Activated CD4-positive, alpha-beta T cell treated with anti-CD3 and anti-CD28 coated beads, Interleukin-2, amount 10 ng/mL, durations not matched to agents 24 days and 14 days (primary cell): Measurements from ENCODE around the gene CDON. TPM values are rescaled to one million over a fixed set of nuclear protein-coding genes. Genes with fewer than 3 reads are reported as not detected.

ENCODE experiments used
- DNase-seq: peaks from one replicate; pipeline ENCODE4 v3.0.0; 2022
- H3K27ac Mint-ChIP-seq: one replicate; pipeline ENCODE4 v1.8.0; 2022; ENCODE audit warnings: mild to moderate bottlenecking, mixed read lengths
- H3K27me3 Mint-ChIP-seq: one replicate; pipeline ENCODE4 v1.8.0; 2022; ENCODE audit warnings: mixed read lengths
- H3K36me3 Mint-ChIP-seq: one replicate; pipeline ENCODE4 v1.8.0; 2022; ENCODE audit warnings: low read depth, mild to moderate bottlenecking, mixed read lengths
- H3K4me1 Mint-ChIP-seq: one replicate; pipeline ENCODE4 v1.8.0; 2021; ENCODE audit warnings: mixed read lengths
- H3K4me3 Mint-ChIP-seq: one replicate; pipeline ENCODE4 v1.8.0; 2022; ENCODE audit warnings: mild to moderate bottlenecking, moderate library complexity, mixed read lengths
- H3K9me3 Mint-ChIP-seq: one replicate; pipeline ENCODE4 v1.8.0; 2021; ENCODE audit warnings: mixed read lengths
- intact Hi-C: fragments of 100-400 bp; cut with micrococcal nuclease; formaldehyde crosslinking; loops from one replicate; pipeline ENCODE4 v1.15.1; 2023
- total RNA-seq: library from RNA; stranded (reverse); gene quantifications from 2 replicates; pipeline ENCODE4 v1.2.3, GENCODE V29; 2022

CDON gene
- total RNA-seq, 1 donor from 2014 or later = 1.9 TPM

DNA sequence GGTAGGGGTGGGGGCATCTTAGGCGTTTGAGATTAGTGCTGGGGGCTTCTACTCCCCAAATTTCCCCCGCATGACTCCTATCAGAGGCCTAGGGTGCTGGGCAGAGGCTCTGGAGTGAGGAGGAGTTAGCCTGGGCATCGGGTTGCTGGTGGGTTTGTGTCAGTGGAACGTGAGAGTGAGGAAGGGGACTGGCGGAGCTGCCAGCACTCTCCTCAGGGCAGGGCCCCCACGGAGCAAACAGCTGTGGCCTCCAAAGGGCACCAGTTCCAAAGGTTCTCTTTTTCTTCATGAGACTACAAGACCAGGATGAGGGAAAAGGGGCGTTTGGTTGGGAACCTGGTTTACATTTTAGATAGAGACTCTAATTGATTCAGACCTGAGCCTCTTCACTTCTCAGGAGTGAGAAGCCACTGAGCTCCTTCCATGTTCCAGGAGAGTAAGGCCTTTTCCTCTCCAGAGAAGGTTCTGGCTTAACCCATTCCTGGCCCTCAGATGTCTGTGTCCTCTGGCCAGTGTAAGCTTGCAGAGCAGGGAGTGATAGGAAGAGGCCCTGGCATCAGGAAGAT, 35.6 kb upstream of the CDON start:
- Mint-ChIP-seq H3K4me3 (no peak overlapping the region), H3K36me3 (no peaks in the 10 kb centered on the region), H3K9me3 (no peaks in the 10 kb centered on the region), H3K4me1 (no peaks in the 10 kb centered on the region), H3K27ac (no peak overlapping the region), H3K27me3 (no peaks in the 10 kb centered on the region)
- intact Hi-C loops = no loop called here
- no peak for DNase-seq

- no peak overlapping the region for H3K4me3 Mint-ChIP-seq
- no peaks in the 10 kb centered on the region for H3K36me3 Mint-ChIP-seq
- no peaks in the 10 kb centered on the region for H3K4me1 Mint-ChIP-seq
- DNase-seq = no peak
- intact Hi-C loops = no loop called here
- H3K9me3 Mint-ChIP-seq = no peaks in the 10 kb centered on the region
- no peak overlapping the region for H3K27ac Mint-ChIP-seq
- H3K27me3 Mint-ChIP-seq = no peaks in the 10 kb centered on the region
These were observed 33.1 kb upstream of the CDON start for GRCh38 chr11:126095745-126096144.

DNA sequence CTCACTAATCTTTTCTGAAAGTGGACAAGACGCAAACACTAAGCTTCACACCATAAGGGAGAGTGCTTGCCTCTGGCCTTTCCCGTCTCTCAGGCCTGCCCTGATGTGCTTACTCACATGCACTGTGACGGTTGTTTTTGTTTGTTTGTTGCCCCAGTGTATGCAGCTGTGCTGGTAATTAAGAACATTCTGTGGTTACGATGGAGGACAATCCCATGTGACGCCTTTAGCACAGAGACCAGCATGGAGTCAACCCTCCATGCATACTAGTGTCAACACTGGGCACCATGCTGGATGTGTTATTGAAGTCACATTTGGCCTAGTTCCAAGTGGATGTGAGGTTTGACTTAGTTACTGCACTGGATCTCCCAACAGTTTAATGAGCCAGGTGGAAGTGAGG, 27.8 kb upstream of the CDON start:
- no peak overlapping the region for H3K27ac Mint-ChIP-seq
- H3K9me3 Mint-ChIP-seq = no peaks in the 10 kb centered on the region
- no peak overlapping the region for H3K4me3 Mint-ChIP-seq
- intact Hi-C loops = no loop called here
- H3K27me3 Mint-ChIP-seq = no peaks in the 10 kb centered on the region
- no peaks in the 10 kb centered on the region for H3K36me3 Mint-ChIP-seq
- no peak for DNase-seq
- H3K4me1 Mint-ChIP-seq = no peaks in the 10 kb centered on the region

GRCh38 chr11:126088999-126089398, 26.3 kb upstream of the CDON start:
- Mint-ChIP-seq H3K27me3 (no peaks in the 10 kb centered on the region), H3K9me3 (no peaks in the 10 kb centered on the region), H3K27ac (no peak overlapping the region), H3K4me1 (peaks cover 7% of the 10 kb centered on the region), H3K36me3 (no peaks in the 10 kb centered on the region), H3K4me3 (no peak overlapping the region)
- intact Hi-C loops = no loop called here
- DNase-seq = no peak

DNA sequence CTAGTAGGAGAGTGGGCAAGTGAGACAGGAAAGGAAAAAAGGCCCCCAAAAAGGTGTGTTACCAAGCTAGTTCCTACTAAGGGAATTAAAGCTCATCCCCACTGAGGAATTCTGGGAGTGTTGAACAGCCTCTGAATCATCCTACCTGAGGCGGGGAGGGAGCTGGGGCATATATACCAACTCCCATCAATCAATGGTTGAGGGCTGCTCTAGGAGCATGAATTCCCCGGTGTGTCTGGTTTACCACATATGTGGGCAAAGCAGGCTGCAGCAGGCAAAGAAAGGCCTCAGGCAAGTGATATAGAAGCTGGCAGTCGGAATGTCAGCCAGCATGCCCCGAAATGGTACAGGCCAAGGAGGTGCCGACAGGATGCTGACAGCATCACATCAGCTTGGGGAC, 23.6 kb upstream of the CDON start:
- H3K4me1 Mint-ChIP-seq = peaks cover 17% of the 10 kb centered on the region
- no peak for DNase-seq
- no peaks in the 10 kb centered on the region for H3K9me3 Mint-ChIP-seq
- intact Hi-C loops = no loop called here
- no peak overlapping the region for H3K4me3 Mint-ChIP-seq
- no peaks in the 10 kb centered on the region for H3K36me3 Mint-ChIP-seq
- no peaks in the 10 kb centered on the region for H3K27me3 Mint-ChIP-seq
- H3K27ac Mint-ChIP-seq = no peak overlapping the region

GRCh38 chr11:126084608-126084912, 21.9 kb upstream of the CDON start:
- H3K4me1 Mint-ChIP-seq = peaks cover 17% of the 10 kb centered on the region
- H3K27ac Mint-ChIP-seq = peak overlapping the region; percentile 68
- H3K27me3 Mint-ChIP-seq = no peaks in the 10 kb centered on the region
- no peaks in the 10 kb centered on the region for H3K9me3 Mint-ChIP-seq
- H3K4me3 Mint-ChIP-seq = peak overlapping the region; percentile 70
- H3K36me3 Mint-ChIP-seq = no peaks in the 10 kb centered on the region
- intact Hi-C loops = no loop called here
- DNase-seq = peak; percentile 58

DNA sequence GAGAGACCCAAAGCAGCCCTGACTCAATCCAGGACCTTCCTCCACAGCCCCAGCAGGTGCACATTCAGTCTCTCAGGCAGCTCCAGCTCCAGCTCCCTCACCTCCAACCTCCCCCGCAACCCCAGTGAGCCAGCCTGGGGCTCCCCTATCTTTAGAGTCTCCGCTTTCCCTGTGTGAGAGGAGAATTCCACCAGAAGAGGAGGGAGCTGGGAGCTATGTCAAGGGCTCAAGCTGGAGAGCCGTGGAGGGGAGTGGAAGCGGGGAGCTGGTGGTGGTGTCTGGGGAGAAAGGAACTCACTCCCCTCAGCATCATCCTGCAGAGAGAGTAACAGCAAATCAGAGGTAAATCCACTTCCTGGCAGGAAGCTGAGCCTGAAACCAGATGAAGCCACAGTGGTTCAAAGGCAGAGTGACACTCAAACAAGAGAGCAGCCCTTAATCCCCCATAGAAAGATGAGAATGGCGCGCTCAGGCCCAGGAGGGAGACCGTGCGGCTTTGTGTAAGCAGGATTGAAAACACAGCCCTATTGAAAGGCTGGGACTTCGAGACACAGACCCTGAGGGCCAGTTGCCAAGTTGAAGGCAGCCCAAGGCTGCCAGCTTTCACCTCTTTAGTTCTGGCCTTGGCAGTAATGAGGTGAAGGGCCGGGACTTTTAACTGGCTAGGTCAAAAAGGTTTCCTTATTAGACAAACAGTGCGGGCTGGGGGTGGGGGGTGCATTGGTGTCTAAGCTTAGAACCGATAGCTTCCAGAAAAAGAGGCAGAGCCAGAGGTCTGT, 21.4 kb upstream of the CDON start:
- H3K4me1 Mint-ChIP-seq = peaks cover 17% of the 10 kb centered on the region
- peak overlapping the region; percentile 68 for H3K27ac Mint-ChIP-seq
- peak overlapping the region; percentile 70 for H3K4me3 Mint-ChIP-seq
- H3K36me3 Mint-ChIP-seq = no peaks in the 10 kb centered on the region
- no peaks in the 10 kb centered on the region for H3K9me3 Mint-ChIP-seq
- no peaks in the 10 kb centered on the region for H3K27me3 Mint-ChIP-seq
- intact Hi-C loops = no loop called here
- DNase-seq = peak; percentile 86

DNA sequence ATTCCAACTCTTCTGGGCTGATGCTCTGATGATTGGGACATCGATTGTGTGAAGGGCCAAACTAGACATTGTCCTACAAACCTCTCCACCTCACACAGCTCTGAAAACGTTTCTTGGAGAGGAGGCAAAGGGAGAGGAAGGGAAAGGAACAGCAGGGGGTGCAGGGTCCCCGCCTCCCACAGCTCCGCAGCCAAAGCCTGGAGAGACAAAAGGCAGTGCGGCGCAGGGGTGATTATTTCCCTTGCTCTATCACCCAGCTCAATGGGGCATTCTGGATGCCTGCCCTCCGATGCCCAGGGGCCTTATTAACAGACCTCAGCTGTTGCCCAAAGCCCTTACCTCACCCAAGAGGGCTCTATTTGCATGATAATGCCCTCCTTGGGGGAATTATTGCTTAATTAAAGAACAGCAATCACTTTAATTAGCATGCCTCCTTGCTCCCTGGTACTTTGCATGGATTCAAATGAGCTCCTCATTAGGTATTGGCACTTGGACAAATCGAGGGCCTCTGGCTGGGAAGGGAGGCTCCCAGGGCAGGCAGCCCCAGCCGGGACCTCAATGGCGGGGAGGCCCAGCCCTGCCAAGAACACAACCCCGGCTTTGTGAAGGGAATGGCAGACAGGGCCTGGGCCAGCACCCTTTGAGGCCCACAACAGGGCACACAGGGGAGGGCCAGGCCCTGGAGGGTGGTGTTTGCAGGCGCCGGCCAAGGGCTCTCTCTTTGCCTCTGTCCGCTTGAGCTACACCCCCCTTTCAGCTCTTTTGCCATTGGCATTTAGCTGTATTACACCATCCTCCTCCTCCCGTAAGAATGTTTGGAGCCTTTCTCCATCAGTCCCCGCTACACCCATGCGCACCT, 19.8 kb upstream of the CDON start:
- no peak overlapping the region for H3K27ac Mint-ChIP-seq
- no peaks in the 10 kb centered on the region for H3K9me3 Mint-ChIP-seq
- H3K36me3 Mint-ChIP-seq = no peaks in the 10 kb centered on the region
- peaks cover 17% of the 10 kb centered on the region for H3K4me1 Mint-ChIP-seq
- no peak overlapping the region for H3K4me3 Mint-ChIP-seq
- no peaks in the 10 kb centered on the region for H3K27me3 Mint-ChIP-seq
- intact Hi-C loops = no loop called here
- no peak for DNase-seq

GRCh38 chr11:126081915-126082250, 19.2 kb upstream of the CDON start:
- Mint-ChIP-seq H3K27me3 (peaks cover 2% of the 10 kb centered on the region), H3K36me3 (no peaks in the 10 kb centered on the region), H3K4me1 (peaks cover 17% of the 10 kb centered on the region), H3K27ac (no peak overlapping the region), H3K4me3 (no peak overlapping the region), H3K9me3 (no peaks in the 10 kb centered on the region)
- no peak for DNase-seq
- intact Hi-C loops = no loop called here

GRCh38 chr11:126080161-126080941, 17.7 kb upstream of the CDON start:
- Mint-ChIP-seq H3K27me3 (peaks cover 5% of the 10 kb centered on the region), H3K4me1 (peaks cover 17% of the 10 kb centered on the region), H3K36me3 (no peaks in the 10 kb centered on the region), H3K9me3 (no peaks in the 10 kb centered on the region), H3K4me3 (no peak overlapping the region), H3K27ac (no peak overlapping the region)
- intact Hi-C loops = no loop called here
- no peak for DNase-seq

GRCh38 chr11:126079621-126080124, 17.0 kb upstream of the CDON start:
- Mint-ChIP-seq H3K27me3 (peaks cover 9% of the 10 kb centered on the region), H3K4me1 (peaks cover 16% of the 10 kb centered on the region), H3K9me3 (no peaks in the 10 kb centered on the region), H3K27ac (no peak overlapping the region), H3K36me3 (no peaks in the 10 kb centered on the region), H3K4me3 (no peak overlapping the region)
- intact Hi-C loops = no loop called here
- no peak for DNase-seq

- intact Hi-C loops = no loop called here
- H3K27me3 Mint-ChIP-seq = peaks cover 18% of the 10 kb centered on the region
- H3K4me3 Mint-ChIP-seq = no peak overlapping the region
- H3K36me3 Mint-ChIP-seq = no peaks in the 10 kb centered on the region
- H3K9me3 Mint-ChIP-seq = no peaks in the 10 kb centered on the region
- H3K27ac Mint-ChIP-seq = no peak overlapping the region
- DNase-seq = no peak
- H3K4me1 Mint-ChIP-seq = no peaks in the 10 kb centered on the region
These were observed 14.0 kb upstream of the CDON start for GRCh38 chr11:126076641-126077040.

GRCh38 chr11:126072801-126073594, 10.3 kb upstream of the CDON start:
- intact Hi-C loops = no loop called here
- Mint-ChIP-seq H3K36me3 (no peaks in the 10 kb centered on the region), H3K4me3 (no peak overlapping the region), H3K4me1 (no peaks in the 10 kb centered on the region), H3K27me3 (peaks cover 24% of the 10 kb centered on the region), H3K27ac (no peak overlapping the region), H3K9me3 (no peaks in the 10 kb centered on the region)
- DNase-seq = no peak
